Neural progenitor cell (in vitro differentiated cells): ENCODE data around the gene NKAIN2. TPM values are rescaled to one million over a fixed set of nuclear protein-coding genes. Genes with fewer than 3 reads are reported as not detected.

Source experiments
- DNase-seq: peaks from one replicate; pipeline ENCODE4 v3.0.0-alpha.2; 2016; ENCODE audit warnings: low spot score
- H2AFZ ChIP-seq: fragments of 200-600 bp; sonication (generic); replicated peaks from 2 replicates; pipeline ENCODE4 v1.6.1; 2016; ENCODE audit warnings: antibody characterized with exemption
- H3F3A ChIP-seq: fragments of 200-600 bp; sonication (generic); 2 replicates; pipeline ENCODE4 v1.6.1; 2016; ENCODE audit warnings: antibody characterized with exemption, low read depth
- H3K27ac ChIP-seq: fragments of 200-600 bp; sonication (generic); 2 replicates; pipeline ENCODE4 v1.5.1; 2016; ENCODE audit warnings: mild to moderate bottlenecking
- H3K27me3 ChIP-seq: fragments of 200-600 bp; sonication (generic); 2 replicates; pipeline ENCODE4 v1.6.1; 2016; ENCODE audit warnings: mild to moderate bottlenecking, moderate library complexity
- H3K36me3 ChIP-seq: fragments of 200-600 bp; sonication (generic); 2 replicates; pipeline ENCODE4 v1.5.1; 2016
- H3K4me1 ChIP-seq: fragments of 200-600 bp; sonication (generic); 2 replicates; pipeline ENCODE4 v1.6.1; 2016; ENCODE audit warnings: mixed run types
- H3K4me2 ChIP-seq: fragments of 200-600 bp; sonication (generic); 2 replicates; pipeline ENCODE4 v1.6.1; 2016
- H3K4me3 ChIP-seq: fragments of 200-600 bp; sonication (generic); 2 replicates; pipeline ENCODE4 v1.5.1; 2016
- H3K79me2 ChIP-seq: fragments of 200-600 bp; sonication (generic); 2 replicates; pipeline ENCODE4 v1.6.1; 2016; ENCODE audit warnings: low read depth
- H3K9ac ChIP-seq: fragments of 200-600 bp; sonication (generic); 2 replicates; pipeline ENCODE4 v1.6.1; 2016
- H3K9me3 ChIP-seq: fragments of 200-600 bp; sonication (generic); 2 replicates; pipeline ENCODE4 v1.5.1; 2016; ENCODE audit warnings: low read depth
- H4K20me1 ChIP-seq: fragments of 200-600 bp; sonication (generic); 2 replicates; pipeline ENCODE4 v1.6.1; 2016; ENCODE audit warnings: low read depth
- H3K27ac Mint-ChIP-seq: 3 replicates; pipeline ENCODE4 v1.8.0; 2021; ENCODE audit warnings: mixed read lengths
- H3K27me3 Mint-ChIP-seq: 2 replicates; pipeline ENCODE4 v1.8.0; 2022; ENCODE audit warnings: low read depth, mild to moderate bottlenecking, inconsistent platforms, moderate library complexity, mixed read lengths; ENCODE audit not compliant: insufficient read depth
- H3K36me3 Mint-ChIP-seq: 3 replicates; pipeline ENCODE4 v1.8.0; 2021; ENCODE audit warnings: mixed read lengths
- H3K4me1 Mint-ChIP-seq: 3 replicates; pipeline ENCODE4 v1.8.0; 2021; ENCODE audit warnings: mixed read lengths
- H3K4me3 Mint-ChIP-seq: 3 replicates; pipeline ENCODE4 v1.8.0; 2021; ENCODE audit warnings: mild to moderate bottlenecking, moderate library complexity, mixed read lengths
- H3K9me3 Mint-ChIP-seq: 3 replicates; pipeline ENCODE4 v1.8.0; 2020; ENCODE audit warnings: mixed read lengths
- EZH2 ChIP-seq: fragments of 200-600 bp; sonication (generic); IDR thresholded peaks from 2 replicates; pipeline ENCODE4 v1.6.1; 2017; ENCODE audit warnings: antibody characterized with exemption, mild to moderate bottlenecking, moderate library complexity
- EZH2phosphoT487 ChIP-seq: fragments of 200-600 bp; sonication (generic); IDR thresholded peaks from 2 replicates; pipeline ENCODE4 v1.6.1; 2017; ENCODE audit warnings: antibody characterized with exemption
- total RNA-seq: library from RNA; depleted of rRNA; stranded (reverse); fragments of >200 nt; gene quantifications from 2 replicates; pipeline ENCODE4 v1.2.3, GENCODE V29; 2015; ENCODE audit warnings: low replicate concordance
- TF ChIP-seq, protein P1 (sequence below): fragments of 200-600 bp; sonication (generic); IDR thresholded peaks from 2 replicates; pipeline ENCODE4 v1.5.1; 2017; ENCODE audit warnings: antibody characterized with exemption, mild to moderate bottlenecking

Gene NKAIN2
- total RNA-seq, 1 donor from 2014 or later, result 0.45 TPM

- no peaks in the 10 kb centered on the region for H4K20me1 ChIP-seq
- TF ChIP-seq, protein P1, sequence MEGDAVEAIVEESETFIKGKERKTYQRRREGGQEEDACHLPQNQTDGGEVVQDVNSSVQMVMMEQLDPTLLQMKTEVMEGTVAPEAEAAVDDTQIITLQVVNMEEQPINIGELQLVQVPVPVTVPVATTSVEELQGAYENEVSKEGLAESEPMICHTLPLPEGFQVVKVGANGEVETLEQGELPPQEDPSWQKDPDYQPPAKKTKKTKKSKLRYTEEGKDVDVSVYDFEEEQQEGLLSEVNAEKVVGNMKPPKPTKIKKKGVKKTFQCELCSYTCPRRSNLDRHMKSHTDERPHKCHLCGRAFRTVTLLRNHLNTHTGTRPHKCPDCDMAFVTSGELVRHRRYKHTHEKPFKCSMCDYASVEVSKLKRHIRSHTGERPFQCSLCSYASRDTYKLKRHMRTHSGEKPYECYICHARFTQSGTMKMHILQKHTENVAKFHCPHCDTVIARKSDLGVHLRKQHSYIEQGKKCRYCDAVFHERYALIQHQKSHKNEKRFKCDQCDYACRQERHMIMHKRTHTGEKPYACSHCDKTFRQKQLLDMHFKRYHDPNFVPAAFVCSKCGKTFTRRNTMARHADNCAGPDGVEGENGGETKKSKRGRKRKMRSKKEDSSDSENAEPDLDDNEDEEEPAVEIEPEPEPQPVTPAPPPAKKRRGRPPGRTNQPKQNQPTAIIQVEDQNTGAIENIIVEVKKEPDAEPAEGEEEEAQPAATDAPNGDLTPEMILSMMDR, result peak; percentile 85
- TF ChIP-seq EZH2phosphoT487 (no peak), EZH2 (no peak)
- no peak overlapping the region for H3K9ac ChIP-seq
- H3K4me2 ChIP-seq, result no peak overlapping the region
- H3K9me3 ChIP-seq, result no peaks in the 10 kb centered on the region
- H3K27me3 ChIP-seq, result no peaks in the 10 kb centered on the region
- H3K36me3 Mint-ChIP-seq, result no peaks in the 10 kb centered on the region
- H3K4me3 Mint-ChIP-seq, result no peak overlapping the region
- no peaks in the 10 kb centered on the region for H3K27me3 Mint-ChIP-seq
- no peak overlapping the region for H3K4me3 ChIP-seq
- H3F3A ChIP-seq, result no peaks in the 10 kb centered on the region
- H3K79me2 ChIP-seq, result no peaks in the 10 kb centered on the region
- no peaks in the 10 kb centered on the region for H3K9me3 Mint-ChIP-seq
- H3K27ac Mint-ChIP-seq, result no peak overlapping the region
- H3K36me3 ChIP-seq, result no peaks in the 10 kb centered on the region
- no peaks in the 10 kb centered on the region for H3K4me1 ChIP-seq
- no peak overlapping the region for H3K27ac ChIP-seq
- peaks cover 17% of the 10 kb centered on the region for H3K4me1 Mint-ChIP-seq
- DNase-seq, result peak; percentile 43
- H2AFZ ChIP-seq, result no peak overlapping the region
Observed at GRCh38 chr6:124870611-124871459, 1067.2 kb downstream of the NKAIN2 start.

- H3K9ac ChIP-seq, result no peak overlapping the region
- H4K20me1 ChIP-seq, result no peaks in the 10 kb centered on the region
- no peaks in the 10 kb centered on the region for H3K36me3 ChIP-seq
- no peak overlapping the region for H3K27ac ChIP-seq
- no peaks in the 10 kb centered on the region for H3K27me3 ChIP-seq
- H3K4me3 ChIP-seq, result no peak overlapping the region
- H2AFZ ChIP-seq, result no peak overlapping the region
- no peaks in the 10 kb centered on the region for H3K9me3 ChIP-seq
- H3K4me3 Mint-ChIP-seq, result no peak overlapping the region
- no peaks in the 10 kb centered on the region for H3K27me3 Mint-ChIP-seq
- no peak overlapping the region for H3K27ac Mint-ChIP-seq
- TF ChIP-seq EZH2 (no peak), EZH2phosphoT487 (no peak)
- TF ChIP-seq, protein P1, result no peak
- H3K4me2 ChIP-seq, result no peak overlapping the region
- peaks cover 8% of the 10 kb centered on the region for H3K4me1 Mint-ChIP-seq
- H3K36me3 Mint-ChIP-seq, result no peaks in the 10 kb centered on the region
- H3K9me3 Mint-ChIP-seq, result no peaks in the 10 kb centered on the region
- H3K79me2 ChIP-seq, result no peaks in the 10 kb centered on the region
- no peak for DNase-seq
- H3F3A ChIP-seq, result no peaks in the 10 kb centered on the region
- no peaks in the 10 kb centered on the region for H3K4me1 ChIP-seq
Observed at GRCh38 chr6:124872361-124873065, 1068.8 kb downstream of the NKAIN2 start.

DNA sequence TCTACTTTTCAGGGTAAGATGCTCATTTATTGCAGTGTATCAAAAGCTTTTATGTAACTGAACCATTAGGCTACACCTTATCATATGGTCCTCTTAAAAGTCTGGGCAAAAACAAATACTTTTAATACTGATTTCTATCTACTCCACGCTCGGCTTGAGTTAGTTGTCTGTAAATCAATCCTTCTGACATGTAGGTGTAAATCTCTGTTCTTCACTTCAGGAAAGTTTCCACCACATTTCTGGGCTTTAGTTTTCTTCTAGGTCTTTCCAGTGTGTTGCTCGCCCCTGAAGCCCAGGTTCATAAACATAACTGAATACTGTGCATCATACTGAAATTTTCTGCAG lies 1069.4 kb downstream of the NKAIN2 start:
- H3K4me1 Mint-ChIP-seq, result peaks cover 3% of the 10 kb centered on the region
- Histone ChIP-seq H2AFZ (no peak overlapping the region), H3K36me3 (no peaks in the 10 kb centered on the region), H3K27ac (no peak overlapping the region), H4K20me1 (no peaks in the 10 kb centered on the region), H3F3A (no peaks in the 10 kb centered on the region), H3K9me3 (no peaks in the 10 kb centered on the region), H3K4me3 (no peak overlapping the region), H3K79me2 (no peaks in the 10 kb centered on the region), H3K27me3 (no peaks in the 10 kb centered on the region), H3K9ac (no peak overlapping the region), H3K4me1 (no peaks in the 10 kb centered on the region), H3K4me2 (no peak overlapping the region)
- no peak for TF ChIP-seq EZH2phosphoT487
- TF ChIP-seq, protein P1, result no peak
- TF ChIP-seq EZH2, result no peak
- H3K36me3 Mint-ChIP-seq, result no peaks in the 10 kb centered on the region
- no peak overlapping the region for H3K4me3 Mint-ChIP-seq
- no peak for DNase-seq
- no peaks in the 10 kb centered on the region for H3K27me3 Mint-ChIP-seq
- H3K9me3 Mint-ChIP-seq, result no peaks in the 10 kb centered on the region
- no peak overlapping the region for H3K27ac Mint-ChIP-seq

Other genes starting within 250 kb of the NKAIN2 start
- 0.06 TPM in 1 of 2 replicates, not detected in the other for gene TRDN, start 166.9 kb upstream of the NKAIN2 start, total RNA-seq